Lower leg skin (tissue), 3 donors: Measurements from ENCODE around the gene CXorf65.

Experiments
- CTCF ChIP-seq, 3 donors: fragments of 450-650 bp; IDR thresholded peaks; one replicate each; pipeline ENCODE4 v1.5.1; 2016; ENCODE audit warnings: antibody characterized with exemption in 3 of 3, mild to moderate bottlenecking in 3 of 3, moderate library complexity in 2 of 3
- POLR2A ChIP-seq, 2 donors: fragments of 450-650 bp; IDR thresholded peaks; one replicate each; pipeline ENCODE4 v1.6.1; 2016 to 2017; ENCODE audit warnings: antibody characterized with exemption in 2 of 2, mild to moderate bottlenecking in 1 of 2, moderate library complexity in 1 of 2

GRCh38 chrX:71154196-71154595, 47.7 kb upstream of the CXorf65 start:
- TF ChIP-seq CTCF (IDR thresholded peaks at IDR 0.05) (no peak), POLR2A (IDR thresholded peaks at IDR 0.05) (no peak)
